ENCODE data around the gene ARMC7. TPM values are rescaled to one million over a fixed set of nuclear protein-coding genes. Genes with fewer than 3 reads are reported as not detected.

ARMC7 gene
- total and polyA plus RNA-seq, 11 donors, result 3.9 to 7.9 (median 5.2) TPM

DNA sequence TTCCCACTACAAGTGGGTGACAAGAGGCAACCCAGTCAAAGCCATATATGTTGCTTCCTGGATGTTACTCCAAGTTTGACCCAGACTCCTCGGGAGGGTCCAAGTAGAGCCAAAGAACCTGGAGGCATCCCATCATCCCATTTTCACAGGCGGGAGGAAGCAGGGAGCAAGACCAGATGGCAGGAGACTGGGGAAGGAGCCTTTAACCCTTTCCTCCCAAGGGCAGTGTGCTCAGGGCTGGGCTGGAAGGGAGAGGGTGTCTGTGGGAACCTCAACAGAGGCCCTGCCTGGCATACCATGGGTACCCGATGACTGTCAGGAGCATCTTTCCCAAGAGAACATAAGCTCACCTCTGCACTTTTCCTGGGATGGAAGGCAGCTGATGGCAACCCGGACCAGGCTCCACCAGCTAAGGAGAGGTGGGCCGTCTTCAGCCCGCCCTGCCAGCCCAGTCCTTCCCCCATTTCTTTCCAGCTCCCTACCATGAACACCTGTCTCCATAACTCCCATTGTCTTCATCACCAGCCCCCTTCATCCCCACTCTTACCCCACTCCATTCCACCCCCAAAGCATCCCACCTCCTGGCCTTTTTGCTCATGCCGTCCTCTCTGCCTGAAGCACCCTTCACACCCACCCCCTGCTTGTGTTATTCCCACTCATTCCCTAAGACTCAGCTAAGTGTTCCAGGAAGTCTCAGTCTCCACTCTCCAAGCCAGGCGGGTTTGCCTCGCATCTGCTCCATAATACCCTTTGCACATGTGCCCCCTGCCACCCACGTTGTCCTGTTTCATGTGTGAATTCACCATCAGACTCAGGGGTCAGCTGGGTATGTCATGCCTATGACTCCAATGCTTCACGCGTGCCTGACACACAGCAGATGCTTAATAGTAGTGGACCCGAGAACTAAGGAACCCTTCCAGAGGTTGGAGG is 27.9 kb upstream of the ARMC7 start:
- TF ChIP-seq, protein P1, sequence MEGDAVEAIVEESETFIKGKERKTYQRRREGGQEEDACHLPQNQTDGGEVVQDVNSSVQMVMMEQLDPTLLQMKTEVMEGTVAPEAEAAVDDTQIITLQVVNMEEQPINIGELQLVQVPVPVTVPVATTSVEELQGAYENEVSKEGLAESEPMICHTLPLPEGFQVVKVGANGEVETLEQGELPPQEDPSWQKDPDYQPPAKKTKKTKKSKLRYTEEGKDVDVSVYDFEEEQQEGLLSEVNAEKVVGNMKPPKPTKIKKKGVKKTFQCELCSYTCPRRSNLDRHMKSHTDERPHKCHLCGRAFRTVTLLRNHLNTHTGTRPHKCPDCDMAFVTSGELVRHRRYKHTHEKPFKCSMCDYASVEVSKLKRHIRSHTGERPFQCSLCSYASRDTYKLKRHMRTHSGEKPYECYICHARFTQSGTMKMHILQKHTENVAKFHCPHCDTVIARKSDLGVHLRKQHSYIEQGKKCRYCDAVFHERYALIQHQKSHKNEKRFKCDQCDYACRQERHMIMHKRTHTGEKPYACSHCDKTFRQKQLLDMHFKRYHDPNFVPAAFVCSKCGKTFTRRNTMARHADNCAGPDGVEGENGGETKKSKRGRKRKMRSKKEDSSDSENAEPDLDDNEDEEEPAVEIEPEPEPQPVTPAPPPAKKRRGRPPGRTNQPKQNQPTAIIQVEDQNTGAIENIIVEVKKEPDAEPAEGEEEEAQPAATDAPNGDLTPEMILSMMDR (IDR thresholded peaks at IDR 0.05), result no peak
- TF ChIP-seq POLR2A (IDR thresholded peaks at IDR 0.05), result no peak
- ATAC-seq (no peak), DNase-seq (no peak)
- Histone ChIP-seq H3K36me3 (no peaks in the 10 kb centered on the region), H3K4me1 (peaks cover 0 to 43% (median 20%) of the 10 kb centered on the region in 12 donors), H3K4me3 (no peak overlapping the region), H3K9me3 (no peaks in the 10 kb centered on the region), H3K27ac (no peak overlapping the region), H3K27me3 (no peaks in the 10 kb centered on the region)
- intact Hi-C loops (cut with DNase I), result no loop called here
- 83 to 88% (median 84%) methylated on average over 12 to 13 of the region's 13 CpGs for WGBS, 4 donors

DNA sequence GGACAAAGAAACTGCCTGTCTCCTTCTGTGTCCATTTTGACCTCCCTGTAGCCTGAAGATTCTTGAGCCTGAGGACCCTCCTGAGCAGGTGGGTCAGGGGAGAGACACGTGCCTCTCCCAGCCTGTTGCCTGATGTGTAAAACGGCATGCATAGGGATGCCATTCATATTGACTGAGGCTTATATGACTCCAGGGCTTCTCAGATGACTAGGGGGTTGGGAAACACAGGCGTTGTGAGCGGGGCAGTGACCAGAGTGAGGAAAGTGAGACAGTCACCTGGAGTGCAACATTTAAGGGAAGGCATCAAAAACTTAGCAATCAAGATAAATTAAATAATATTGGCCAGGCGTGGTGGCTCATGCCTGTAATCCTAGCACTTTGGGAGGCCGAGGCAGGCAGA is 27.1 kb upstream of the ARMC7 start:
- no peaks in the 10 kb centered on the region for H3K27me3 ChIP-seq
- ATAC-seq (no peak), DNase-seq (no peak)
- H3K27ac ChIP-seq, result no peak overlapping the region
- no peak overlapping the region for H3K4me3 ChIP-seq
- no peaks in the 10 kb centered on the region for H3K36me3 ChIP-seq
- H3K4me1 ChIP-seq, result peaks cover 0 to 42% (median 20%) of the 10 kb centered on the region in 12 donors
- no peaks in the 10 kb centered on the region for H3K9me3 ChIP-seq
- intact Hi-C loops (cut with DNase I), result no loop called here
- WGBS, 4 donors, result 84 to 91% (median 87%) methylated on average over 6 of the region's 6 CpGs
- no peak for TF ChIP-seq POLR2A (IDR thresholded peaks at IDR 0.05)
- TF ChIP-seq, protein P1 (IDR thresholded peaks at IDR 0.05), result no peak

DNA sequence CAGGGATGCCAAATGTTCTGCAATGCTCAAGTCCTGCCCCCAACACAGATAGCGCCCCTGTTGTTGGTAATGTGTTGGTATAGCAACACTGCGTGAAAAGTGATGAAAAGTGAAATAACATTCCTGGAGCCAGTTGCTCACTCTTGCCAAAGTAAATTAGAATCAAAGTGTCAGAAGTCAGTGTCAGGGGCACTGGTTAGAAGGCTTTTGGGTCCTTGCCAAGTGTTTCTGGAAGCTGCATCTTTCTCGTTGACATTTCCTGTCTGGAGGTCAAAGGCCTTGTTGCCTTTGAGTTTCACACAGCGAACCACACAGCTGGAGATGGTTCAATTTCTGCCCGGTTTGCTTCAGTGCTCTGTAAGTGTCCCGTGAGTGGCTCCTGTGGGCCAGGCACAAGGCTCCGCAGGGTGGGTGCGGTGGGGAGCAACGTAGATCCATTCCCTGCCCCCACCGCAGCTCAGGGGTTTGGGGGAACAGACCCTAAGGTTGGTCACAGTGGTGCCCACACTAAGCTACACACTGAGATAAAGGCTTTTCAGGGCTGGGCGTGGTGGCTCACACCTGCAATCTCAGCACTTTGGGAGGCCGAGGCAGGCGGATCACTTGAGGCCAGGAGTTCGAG is 25.6 kb upstream of the ARMC7 start:
- Histone ChIP-seq H3K4me1 (peaks cover 0 to 38% (median 23%) of the 10 kb centered on the region in 12 donors), H3K36me3 (no peaks in the 10 kb centered on the region), H3K27me3 (no peaks in the 10 kb centered on the region), H3K9me3 (no peaks in the 10 kb centered on the region), H3K4me3 (no peak overlapping the region), H3K27ac (peak overlapping the region in 1 of 12 donors; percentile 14)
- ATAC-seq (no peak), DNase-seq (no peak)
- WGBS, 4 donors, result 54 to 67% (median 59%) methylated on average over 14 of the region's 14 CpGs
- TF ChIP-seq, protein P1 (IDR thresholded peaks at IDR 0.05), result no peak
- no peak for TF ChIP-seq POLR2A (IDR thresholded peaks at IDR 0.05)
- intact Hi-C loops (cut with DNase I), result no loop called here

DNA sequence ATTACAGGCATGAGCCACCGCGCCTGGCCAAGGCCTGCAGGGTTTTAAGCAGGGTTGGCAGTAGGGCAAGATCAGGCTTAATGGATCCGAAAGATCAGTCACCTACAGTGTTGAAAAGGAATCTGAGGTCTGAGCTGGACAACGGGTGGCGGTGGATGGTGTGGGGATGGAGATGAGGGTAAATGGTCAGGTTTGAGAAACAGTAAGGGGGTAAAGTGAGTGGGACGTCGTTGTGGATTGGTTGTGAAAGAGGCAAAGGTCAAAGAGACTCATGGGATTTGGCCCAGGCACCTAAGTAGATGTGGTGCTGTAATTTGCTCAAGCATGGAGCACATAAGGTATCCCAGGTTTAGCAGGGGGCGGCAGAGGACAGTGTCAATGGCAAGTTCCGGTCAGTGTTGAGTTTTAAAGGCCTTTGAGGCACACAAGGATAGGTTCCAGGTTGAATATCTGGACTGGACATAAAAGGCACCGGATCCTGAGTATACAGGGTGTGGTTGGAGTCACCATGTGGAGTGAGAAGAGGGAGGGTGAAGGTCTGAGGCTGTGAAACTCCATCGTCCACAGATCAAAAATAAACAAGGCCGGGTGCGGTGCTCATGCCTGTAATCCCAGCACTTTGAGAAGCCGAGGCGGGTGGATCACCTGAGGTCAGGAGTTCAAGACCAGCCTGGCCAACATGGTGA is 23.1 kb upstream of the ARMC7 start:
- Histone ChIP-seq H3K27me3 (no peaks in the 10 kb centered on the region), H3K9me3 (no peaks in the 10 kb centered on the region), H3K4me3 (no peak overlapping the region), H3K36me3 (no peaks in the 10 kb centered on the region), H3K27ac (peak overlapping the region in 8 of 12 donors; percentile 84 to 97 (median 92)), H3K4me1 (peaks cover 0 to 54% (median 34%) of the 10 kb centered on the region in 12 donors)
- intact Hi-C loops (cut with DNase I), result no loop called here
- TF ChIP-seq, protein P1 (IDR thresholded peaks at IDR 0.05), result no peak
- no peak for TF ChIP-seq POLR2A (IDR thresholded peaks at IDR 0.05)
- ATAC-seq (no peak), DNase-seq (no peak)
- WGBS, 4 donors, result 83 to 85% (median 84%) methylated on average over 15 of the region's 15 CpGs

Measured in heart left ventricle (tissue), 16 donors.